GM19397 (cell line): ENCODE data around the gene SMCO2.

Experiments used
- ATAC-seq: cut with Tn5 transposase; IDR thresholded peaks from one replicate; pipeline ENCODE4 v1.9.1; 2021; ENCODE audit warnings: mild to moderate bottlenecking, moderate library complexity; ENCODE audit not compliant: unreplicated experiment

SMCO2 gene

GRCh38 chr12:27451036-27451825, 4.7 kb downstream of the SMCO2 start:
- ATAC-seq = no peak

DNA sequence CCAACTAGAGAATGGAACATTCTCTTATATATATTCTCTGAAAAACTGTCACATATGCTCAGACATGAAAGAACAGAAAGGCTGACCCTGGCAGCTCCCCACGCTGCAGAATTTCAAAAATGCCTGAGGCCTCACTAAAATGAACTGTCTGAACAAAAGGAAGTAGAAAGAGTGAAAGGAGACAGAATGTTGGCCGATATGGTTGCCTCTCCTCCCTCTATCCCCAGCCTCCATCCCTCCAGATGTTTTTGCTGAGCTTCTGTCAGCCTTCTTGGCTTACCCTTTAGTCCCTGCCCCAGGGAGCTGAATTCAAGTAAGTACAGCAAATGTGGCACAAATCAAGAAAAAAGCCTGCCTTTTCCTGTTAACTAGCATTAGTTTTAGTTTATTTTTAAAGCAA, 6.9 kb downstream of the SMCO2 start:
- no peak for ATAC-seq

DNA sequence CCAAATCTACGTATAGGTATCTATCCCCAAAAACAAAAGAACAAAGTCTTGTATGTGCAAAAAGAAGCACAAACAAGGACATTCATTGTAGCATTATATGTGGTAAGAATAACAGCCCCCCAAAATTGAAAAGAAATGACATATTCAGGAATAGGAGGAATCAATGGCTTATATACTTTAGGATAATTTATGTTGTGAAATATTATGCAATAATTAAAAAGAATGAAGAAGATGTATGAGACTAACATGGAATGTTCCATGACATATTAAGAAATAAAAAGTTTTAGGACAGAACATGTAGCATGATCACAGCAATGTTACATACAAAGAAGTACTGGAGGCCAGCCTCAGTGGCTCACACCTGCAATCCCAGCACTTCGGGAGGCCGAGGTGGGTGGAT, 9.1 kb downstream of the SMCO2 start:
- no peak for ATAC-seq

- ATAC-seq = no peak
Measured at GRCh38 chr12:27456618-27457017, 10.1 kb downstream of the SMCO2 start.

DNA sequence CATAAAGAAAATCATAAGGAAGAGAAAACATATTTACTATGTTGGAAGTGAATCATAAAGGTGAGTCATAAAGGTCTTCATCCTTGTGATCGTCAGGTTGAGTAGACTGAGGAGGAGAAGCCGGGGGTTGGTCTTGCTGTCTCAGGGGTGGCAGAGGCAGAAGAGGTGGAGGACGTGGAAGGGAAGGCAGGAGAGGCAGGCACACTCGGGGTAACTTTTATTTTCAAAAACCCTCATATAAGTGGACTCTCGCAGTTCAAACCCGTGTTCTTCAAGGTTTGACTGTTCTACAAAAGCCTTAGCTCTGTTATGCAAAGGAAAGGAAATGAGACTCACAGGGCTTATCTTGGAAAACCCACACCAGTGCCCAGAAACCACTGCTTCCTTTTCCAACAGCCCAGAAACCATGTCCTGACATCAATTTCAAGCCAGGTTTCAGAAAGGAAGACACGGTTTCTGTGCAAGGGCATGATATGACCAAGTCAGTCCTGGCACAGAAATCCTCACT, 14.0 kb downstream of the SMCO2 start:
- no peak for ATAC-seq

DNA sequence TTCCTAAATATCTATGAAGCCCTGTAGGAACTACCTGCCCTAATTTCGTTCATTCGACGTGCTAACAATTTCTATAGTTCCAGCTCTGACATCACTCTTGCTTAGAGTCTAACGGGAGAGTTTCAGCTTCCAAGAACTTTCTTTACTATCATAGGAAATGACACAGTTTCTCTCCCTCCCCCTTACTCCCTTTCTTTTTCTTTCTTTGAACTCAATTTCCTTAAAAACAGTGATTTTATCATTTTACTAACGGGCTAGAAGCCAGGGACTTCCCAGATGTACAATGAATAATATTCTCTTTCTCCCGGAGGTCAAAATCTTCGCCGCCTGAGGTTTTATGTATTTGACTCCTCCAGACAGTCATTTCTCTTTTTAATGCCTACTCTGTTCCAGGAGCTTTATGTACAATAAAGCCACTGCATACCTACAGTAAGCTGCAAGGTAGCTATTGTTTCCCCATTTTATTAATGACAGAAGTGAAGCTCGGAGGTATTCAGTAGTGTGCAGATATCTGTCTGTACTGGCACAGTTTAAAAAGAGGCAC, 15.7 kb downstream of the SMCO2 start:
- no peak for ATAC-seq

DNA sequence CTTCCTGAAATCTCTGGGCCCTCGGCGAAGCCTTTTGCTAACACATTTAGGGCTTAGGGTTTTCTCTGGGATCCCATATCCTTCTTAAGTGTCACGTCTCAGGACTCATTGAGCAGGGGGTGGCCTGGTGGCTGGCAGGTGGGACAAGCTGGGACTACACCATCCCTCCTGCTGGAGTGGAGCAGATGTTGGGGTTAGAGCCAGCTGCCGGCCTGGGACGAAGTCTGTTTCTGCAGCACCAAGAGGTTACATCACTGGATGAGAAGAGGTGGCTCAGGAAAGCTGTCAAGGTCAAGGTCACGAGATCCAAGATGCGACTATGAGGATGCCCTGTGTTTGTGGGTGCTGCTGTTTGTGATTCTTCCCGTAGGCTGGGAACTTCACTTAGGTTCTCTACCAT, 16.3 kb downstream of the SMCO2 start:
- ATAC-seq = no peak

- ATAC-seq = no peak
Measured at GRCh38 chr12:27463511-27464219, 17.1 kb downstream of the SMCO2 start.

DNA sequence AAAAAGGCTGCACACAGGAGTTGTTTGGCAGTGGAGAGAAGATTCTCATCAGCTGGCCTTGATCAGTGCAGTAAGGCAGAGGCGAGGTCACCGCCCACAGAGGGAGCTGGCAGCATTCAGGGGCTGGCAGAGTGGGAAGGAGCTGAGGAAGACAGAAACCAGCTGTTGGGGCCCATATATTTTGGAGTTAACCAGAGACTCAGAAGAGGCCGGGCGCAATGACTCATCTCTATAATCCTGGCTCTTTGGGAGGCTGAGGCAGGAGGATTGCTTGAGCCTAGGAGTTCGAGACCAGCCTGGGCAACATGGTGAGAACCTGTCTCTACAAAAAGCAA, 17.7 kb downstream of the SMCO2 start:
- ATAC-seq = no peak

DNA sequence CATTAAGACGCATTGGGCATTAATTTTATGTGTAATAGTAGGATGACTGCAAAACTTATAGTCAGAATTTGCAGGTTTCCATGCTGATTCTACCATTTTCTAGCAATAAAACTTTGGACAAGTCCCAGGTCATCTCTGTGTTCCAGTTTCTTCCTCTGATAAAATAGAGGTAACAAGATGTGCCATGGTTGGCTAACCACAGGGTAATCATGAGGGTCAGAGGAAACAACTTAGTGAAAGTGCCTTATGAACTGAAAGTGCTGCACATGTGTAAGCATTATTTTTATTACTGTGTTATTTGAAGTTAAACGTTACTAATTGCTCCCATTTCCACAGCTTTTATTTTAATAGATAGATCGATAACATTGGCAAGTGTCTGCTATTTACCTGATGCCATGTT, 21.1 kb downstream of the SMCO2 start:
- ATAC-seq = no peak

DNA sequence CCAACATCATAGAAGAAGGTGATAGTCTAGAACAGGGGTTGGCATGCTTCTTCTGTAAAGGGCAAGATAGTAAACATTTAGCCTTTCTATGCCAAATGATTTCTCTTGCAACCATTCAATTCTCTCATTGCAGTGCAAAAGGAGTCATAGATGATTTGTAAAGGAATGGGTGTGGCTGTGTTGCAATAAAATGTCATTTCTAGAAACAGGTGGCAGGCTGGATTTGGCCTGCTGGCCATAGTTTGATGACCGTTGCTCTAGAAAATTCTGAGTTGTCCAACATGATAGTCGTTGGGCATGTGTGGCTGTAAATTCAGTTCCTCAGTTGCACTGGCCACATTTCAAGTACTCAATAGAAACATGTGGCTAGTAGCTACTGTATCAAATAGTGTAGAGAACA, 21.7 kb downstream of the SMCO2 start:
- no peak for ATAC-seq

DNA sequence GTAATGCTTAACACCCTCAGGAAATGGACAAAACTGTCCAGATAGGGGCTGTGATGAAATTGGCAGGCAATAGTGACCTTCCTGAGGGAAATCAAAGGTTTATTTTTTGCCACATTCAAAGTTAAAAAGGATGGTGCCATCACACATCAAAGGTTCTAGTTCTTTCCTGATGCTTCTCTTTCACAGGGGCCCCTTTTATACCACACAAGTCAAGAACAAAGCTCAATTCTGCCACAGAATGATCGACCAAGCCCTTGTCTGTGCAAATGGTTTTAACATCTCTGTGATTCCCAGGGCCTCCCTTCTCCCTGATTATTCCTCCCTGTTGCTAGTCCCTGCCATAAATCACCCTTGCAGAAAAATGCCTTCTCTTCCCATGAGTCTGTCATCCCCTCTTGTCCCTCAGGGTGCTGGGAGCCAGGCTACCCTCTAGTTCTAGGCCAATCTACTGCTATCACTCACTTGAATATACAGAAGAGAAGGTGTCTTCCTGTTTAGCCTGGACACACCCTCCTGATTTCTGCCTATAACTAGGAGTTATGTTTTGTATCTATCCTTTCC, 22.7 kb downstream of the SMCO2 start:
- no peak for ATAC-seq

GRCh38 chr12:27472604-27473003, 26.1 kb downstream of the SMCO2 start:
- no peak for ATAC-seq

DNA sequence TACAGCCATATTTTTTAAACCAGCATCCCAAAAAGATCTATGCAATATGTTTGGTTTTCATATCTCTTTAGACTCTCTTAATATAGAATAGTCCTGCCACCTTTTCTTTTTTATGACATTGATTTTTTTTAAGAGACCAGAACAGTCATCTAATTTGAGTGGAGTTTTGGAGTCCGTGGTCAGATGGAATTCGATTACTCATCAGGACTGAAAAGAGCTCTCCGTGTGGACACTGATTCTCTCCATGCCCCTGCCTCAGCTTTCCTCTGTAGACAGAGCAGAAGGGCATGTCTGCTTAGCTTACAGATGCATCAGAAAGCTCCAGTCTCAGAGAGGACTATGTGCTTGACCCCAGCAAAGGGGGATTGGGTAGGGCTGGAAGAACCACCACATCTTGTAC, 27.8 kb downstream of the SMCO2 start:
- ATAC-seq = no peak

GRCh38 chr12:27477049-27477448, 30.5 kb downstream of the SMCO2 start:
- no peak for ATAC-seq

DNA sequence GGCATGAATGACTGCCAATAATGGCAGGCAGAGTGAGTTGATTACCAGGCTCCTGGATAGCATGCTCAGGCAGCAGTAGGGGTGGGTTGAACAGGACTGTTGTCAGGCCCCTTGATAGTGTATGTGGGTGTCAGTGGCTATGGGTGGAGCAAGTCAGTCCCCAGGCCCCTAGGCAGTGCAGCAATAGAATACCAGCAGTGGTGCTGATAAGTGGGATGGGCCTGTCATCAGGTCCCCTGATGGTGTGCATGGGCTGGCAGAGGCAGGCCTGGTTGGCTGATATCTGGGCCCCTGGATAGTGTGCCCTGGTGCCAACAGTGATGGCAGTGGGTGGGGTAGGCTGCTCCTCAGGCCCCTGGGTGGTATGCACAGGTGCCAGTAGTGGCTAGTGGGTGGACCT, 32.4 kb downstream of the SMCO2 start:
- no peak for ATAC-seq

GRCh38 chr12:27480016-27480415, 33.5 kb downstream of the SMCO2 start:
- ATAC-seq = no peak

GRCh38 chr12:27486961-27487360, 40.4 kb downstream of the SMCO2 start:
- no peak for ATAC-seq

- ATAC-seq = no peak
Measured at GRCh38 chr12:27488479-27488878, 41.9 kb downstream of the SMCO2 start.

GRCh38 chr12:27491226-27491625, 44.7 kb downstream of the SMCO2 start:
- ATAC-seq = no peak

DNA sequence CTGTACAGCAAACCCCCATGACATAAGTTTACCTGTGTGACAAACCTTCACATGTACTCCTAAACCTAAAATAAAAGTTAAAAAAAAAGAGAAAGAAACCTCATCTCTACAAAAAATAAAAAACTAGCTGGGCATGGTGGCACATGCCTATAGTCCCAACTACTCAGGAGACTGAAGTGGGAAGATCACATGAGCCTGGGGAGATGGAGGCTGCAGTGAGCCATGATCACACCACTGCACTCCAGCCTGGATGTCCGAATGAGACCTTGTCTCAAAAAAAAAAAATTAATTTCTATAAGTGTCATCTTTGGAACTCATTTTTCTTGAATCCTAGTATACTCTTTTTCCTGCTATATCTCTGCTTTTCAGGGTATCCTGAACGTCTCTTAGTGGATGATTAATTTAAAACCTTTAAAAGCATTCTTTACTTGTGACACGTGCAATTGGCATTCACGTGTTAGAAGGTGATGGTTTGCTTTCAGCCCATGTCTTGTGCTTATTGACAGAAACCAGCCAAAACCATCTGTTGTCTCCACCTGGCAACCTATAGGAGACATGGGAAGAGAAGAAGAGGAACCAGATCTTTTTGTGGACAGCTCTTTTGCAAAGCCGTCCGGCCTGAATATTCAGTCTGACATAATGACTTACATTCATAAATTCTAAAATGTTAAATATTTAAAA, 46.9 kb downstream of the SMCO2 start:
- no peak for ATAC-seq
